ENCODE measurements around the gene CRTC3.
"Not testable (repeated sequence)": the region's sequence is repeated elsewhere in the genome, so short reads cannot be mapped to it uniquely, and the experiment has no call there.

CRTC3 gene

DNA sequence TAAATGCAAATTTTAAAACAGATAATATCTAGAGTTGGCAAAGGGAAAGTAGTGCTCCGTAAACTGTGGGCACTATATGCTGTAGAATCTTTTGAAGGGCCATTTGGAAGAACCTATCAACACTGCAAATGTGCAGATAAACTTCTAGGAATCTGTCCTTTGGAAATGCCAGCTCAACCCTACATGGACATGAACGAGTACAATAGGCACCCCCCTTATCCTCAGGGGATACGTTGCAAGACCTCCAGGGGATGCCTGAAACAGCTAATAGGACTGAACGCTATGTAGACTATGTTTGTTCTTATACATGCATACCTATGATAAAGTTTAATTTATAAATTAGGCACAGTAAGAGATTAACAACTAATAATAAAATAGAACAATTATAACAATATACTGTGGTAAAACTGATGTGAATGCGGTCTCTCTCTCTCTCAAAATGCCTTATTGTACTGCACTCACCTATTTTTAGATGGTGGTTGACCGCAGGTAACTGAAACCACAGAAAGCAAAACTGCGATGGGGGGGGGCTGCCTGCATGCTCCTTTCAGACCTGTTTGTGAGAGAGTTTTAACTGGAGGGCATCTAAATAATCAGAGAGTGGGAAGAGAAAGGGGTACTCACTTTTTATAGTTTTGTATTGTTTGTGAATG is 127.9 kb downstream of the CRTC3 start:
- DNase-seq: not testable (repeated sequence)

DNA sequence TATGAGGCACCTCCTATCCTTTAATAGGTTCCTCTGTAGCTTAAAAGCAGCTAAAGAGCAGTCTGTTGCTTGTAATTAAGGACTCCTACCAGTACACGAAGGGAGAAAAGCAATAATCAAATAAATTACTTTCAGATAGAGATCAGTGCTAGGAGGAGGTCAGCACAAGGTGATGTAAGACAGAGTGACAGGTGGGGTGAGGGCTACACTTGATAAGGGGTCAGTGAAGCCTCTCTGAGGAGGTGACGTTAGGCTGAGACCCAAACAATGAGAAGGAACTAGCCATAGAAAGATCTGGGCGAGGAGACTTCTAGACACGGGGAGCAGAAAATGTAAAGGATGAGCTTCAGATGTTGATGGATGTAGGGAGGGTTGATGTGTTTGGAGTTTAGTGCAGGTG is 129.8 kb downstream of the CRTC3 start:
- no peak for DNase-seq

DNA sequence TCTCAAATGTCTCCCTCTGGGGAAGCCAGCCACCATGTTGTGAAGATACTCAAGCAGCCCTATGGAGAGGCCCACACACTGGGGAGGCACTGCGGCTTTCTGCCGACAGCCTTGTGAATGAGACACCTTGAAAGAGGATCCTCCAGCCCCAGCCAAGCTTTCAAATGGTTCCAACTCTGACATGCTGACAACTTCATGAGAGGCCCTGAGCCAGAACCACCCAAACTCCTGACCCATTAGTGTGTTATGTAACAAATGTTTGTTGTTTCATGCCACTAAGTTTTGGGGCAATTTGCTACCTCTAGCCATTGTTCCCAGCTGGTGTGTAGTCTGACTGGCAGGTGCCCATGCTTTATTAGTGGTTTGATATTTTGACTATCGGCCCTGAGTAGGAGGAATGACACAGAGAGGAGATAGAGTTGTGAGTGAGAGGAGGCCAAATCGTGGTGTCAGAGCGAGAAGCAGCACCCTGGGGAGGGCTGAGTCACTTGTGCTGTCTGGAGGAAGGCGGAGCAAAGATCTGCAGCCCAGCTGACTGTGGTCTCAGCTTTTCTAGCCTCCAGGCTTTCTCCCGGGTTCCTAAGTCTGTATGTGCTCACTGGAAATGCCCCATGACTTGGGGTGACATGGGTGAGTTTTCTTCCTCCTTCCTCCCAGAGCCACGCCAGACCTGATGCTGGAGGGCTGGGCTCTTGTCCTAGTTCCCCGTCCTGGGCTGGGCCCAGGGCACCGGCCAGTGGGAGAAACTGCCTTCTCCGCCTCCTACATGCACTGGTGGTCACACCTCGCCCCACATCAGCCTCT is 130.7 kb downstream of the CRTC3 start:
- DNase-seq: no peak

DNA sequence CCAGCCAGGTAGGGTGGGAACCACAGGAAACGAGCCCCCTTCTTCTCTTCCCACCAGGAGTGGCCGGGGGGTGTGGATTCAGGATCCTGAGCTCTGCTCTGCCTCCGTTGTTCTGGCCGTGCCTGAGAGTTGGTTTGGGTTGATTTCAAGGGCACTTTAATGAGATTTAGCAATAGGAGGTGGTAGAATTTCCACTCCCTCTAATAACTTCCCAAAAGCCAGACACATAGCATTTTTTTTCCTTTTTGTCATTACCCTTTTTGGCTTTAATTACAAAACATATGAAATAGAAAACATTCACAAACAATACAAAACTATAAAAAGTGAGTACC is 131.2 kb downstream of the CRTC3 start:
- DNase-seq: not testable (repeated sequence)

DNA sequence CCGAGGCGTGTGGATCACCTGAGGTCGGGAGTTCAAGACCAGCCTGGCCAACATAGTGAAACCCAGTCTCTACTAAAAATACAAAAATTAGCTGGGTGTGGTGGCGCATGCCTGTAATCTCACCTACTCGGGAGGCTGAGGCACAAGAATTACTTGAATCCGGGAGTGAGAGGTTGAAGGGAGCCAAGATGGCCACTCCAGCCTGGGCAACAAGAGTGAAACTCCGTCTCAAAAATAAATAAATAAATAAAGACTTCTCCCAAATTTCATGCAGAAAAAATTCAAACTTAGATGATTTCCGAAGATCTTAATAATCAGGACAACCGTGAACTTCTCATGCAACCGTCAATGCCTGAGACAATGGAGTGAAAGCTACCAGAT is 134.3 kb downstream of the CRTC3 start:
- DNase-seq: not testable (repeated sequence)

DNA sequence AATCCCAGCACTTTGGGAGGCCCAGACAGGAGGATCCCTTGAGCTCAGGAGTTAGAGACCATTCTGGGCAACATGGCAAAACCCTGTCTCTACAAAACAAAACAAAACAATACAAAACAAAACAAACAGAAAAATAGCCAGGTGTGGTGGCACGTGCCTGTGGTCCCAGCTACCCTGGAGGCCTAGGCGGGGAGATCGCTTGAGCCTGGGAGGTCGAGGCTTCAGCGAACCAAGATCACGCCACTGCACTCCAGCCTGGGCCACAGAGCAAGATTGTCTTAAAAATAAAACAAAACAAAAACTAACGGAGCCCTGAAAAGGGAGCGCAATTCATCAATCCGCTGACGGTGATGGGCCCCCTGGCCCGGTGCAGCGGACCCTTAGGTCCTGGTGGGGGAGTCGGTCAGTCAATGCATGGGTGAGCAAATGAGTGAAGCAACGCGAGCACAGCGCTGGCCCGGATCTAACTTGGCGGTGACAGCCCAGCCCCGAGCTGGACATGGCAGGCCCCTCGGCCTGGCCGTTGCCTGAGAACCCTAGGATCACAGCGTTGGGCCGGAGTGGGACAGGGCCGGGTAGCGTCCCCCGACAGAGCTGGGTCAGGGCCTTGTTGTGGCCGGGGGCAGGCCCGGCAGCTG is 135.0 kb downstream of the CRTC3 start:
- no peak for DNase-seq

DNA sequence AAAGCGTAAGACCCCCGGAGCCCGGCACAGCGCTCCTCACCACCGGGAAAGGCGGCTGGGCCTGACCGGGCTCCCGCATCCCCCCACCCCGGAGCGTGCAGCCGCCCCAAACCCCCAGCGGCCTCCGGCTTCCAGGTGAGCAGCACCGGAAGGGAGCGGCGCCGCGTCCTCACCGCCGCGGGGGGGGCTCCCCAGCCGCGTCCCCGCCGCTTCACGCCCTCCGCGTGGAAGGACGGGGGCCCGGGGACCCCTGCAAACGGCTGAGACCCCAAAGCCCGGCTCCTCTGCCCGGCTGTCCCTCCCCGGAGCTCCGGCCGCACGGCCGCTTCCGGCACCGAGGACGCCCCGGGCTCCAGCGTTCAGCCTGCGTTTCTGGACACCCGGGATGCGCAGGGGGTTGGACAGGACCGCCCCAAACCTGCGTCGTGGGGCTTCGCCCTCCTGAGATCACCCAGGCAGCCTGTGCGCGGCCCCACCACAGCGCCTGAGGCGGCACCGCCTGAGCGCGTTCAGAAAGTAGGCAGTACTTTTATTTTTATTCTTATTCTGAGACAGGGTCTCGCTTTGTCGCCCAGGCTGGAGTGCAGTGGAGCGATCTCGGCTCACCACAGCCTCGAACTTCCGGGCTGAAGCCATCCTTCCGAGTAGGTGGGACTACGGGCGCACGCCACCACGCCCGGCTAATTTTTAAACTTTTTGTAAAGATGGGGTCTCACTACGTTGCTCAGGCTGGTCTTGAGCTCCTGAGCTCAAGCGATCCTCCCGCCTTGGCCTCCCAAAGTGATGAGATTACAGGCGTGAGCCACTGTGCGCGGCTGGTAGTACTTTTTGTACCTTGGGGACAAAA is 135.8 kb downstream of the CRTC3 start:
- DNase-seq: no peak

DNA sequence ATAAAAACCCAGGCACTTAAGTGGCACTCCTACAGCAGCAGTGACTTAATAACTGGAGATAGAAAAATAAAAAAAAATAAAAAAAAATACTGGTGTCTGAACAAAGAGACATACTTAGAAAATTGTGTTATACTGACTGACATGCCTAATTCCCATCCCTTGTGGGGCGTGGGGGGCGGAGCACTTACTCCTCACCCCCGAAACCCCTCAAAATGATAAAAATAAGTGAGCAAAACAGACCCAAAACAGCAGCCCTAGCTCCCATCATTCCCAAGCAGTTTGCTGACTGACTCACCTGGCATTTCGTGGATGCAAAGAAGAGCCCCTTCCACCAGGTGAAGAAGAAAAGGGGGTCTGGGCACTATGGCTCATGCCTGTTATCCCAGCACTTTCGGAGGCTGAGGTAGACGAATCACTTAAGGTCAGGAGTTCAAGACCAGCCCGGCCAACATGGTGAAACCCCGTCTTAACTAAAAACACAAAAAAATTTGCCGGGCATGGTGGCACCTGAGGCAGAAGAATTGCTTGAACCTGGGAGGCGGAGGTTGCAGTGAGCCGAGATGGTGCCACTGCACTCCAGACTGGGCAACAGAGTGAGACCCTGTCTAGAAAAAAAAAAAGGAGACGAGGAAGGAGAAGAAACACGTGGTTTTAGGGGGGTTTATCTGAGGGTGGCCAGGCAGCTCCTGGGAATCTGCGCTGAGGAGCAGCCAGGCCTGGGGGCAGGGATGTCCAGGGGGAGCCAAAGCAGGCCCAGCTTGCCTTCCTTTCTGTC is 136.6 kb downstream of the CRTC3 start:
- no peak for DNase-seq

DNA sequence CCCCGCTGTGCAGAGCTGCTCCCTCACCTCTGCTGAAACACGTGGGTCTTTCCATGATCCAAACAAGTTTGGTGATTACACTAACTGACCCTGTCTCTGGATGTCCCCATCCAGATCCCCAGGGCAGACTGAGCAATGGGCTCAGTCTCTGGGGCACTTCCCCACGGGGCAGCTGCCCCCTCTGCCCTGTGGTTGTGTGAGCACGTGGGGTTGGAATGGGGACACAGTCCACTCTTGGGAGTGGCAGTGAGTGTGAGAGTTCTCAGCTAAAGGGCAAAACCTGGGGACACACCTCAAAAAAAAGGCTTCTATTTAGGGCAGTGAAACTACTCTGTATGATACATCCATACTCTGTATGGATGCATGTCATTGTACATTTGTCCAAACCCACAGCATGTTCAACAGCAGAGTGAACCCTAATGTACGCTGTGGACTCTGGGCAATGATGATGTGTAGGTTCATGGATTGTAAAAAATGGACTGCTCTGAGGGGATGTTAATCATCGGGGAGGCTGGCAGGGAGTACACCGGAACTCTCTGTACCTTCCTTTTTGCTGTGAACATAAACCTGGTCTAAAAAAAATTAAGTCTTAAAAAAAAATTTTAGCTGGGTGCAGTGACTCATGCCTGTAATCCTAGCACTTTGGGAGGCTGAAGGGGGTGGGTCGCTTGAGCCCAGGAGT is 137.5 kb downstream of the CRTC3 start:
- no peak for DNase-seq

DNA sequence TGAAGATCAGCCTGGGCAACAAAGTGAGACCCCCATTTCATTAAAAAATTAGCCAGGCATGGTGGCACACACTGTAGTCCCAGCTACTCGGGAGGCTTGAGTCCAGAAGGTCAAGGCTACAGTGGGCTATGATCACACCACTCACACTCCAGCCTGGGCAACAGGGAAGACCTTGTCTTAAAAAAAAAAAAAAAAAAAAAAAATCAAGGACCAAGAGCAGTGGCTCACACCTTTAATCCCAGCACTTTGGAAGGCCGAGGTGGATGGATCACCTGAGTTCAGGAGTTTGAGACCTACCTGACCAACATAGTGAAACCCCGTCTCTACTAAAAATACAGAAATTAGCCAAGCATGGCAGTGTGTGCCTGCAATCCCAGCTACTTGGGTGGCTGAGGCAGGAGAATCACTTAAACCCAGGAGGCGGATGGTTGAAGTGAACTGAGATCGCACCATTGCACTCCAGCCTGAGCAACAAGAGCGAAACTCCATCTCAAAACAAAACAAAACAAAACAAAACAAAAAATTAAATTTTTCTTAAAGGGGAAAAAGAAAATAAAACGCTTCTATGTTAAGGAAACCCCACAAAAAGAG is 138.1 kb downstream of the CRTC3 start:
- not testable (repeated sequence) for DNase-seq

DNA sequence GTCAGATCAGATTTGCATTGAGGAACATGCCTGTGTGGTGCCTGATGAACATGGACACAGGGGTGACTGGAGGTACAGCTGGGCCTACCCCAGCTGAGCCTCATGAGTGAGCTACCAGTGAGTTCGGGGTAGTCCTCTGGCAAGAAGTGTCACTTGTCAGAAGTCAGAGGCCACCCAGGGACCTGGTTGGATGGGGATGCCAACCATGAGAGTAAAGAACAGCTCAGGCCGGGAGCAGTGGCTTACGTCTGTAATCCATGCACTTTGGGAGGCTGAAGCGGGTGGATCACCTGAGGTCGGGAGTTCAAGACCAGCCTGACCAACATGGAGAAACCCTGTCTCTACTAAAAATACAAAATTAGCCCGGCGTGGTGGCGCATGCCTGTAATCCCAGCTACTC is 140.9 kb downstream of the CRTC3 start:
- DNase-seq: not testable (repeated sequence)

DNA sequence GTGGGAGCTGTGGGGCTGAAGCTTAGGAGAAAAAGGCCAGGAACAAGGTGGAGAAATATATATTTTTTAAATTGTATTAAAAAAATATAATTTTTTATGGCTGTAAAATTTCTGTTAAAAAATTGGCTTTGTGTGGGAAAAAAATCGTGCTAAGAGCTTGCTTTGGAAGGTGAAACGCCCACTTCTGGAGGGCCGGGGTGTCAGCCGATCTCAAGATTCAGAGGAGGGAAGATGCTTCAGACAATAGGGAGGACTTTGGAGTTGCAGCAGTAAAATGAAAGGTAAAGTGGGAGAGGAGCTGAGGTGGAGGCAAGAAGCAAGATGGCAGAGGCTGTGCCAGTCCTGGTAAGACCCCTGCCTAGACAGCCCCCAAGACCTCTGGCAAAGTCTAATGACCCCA is 141.5 kb downstream of the CRTC3 start:
- DNase-seq: no peak

DNA sequence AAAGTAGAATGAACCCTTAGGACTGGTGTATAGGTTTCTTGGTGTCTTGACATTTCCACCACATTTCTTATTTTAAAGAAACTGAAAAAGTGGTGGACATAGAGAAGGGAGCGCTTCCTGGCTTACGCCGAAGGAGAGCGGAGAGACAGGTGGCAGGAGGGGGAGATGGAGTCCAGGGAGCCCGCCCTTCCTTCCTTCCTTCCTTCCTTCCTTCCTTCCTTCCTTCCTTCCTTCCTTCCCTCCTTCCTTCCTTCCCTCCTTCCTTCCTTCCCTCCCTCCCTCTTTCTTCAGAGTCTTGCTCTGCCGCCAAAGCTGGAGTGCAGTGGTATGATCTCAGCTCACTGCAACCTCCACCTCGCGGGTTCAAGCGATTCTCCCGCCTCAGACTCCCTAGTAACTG is 143.6 kb downstream of the CRTC3 start:
- not testable (repeated sequence) for DNase-seq

DNA sequence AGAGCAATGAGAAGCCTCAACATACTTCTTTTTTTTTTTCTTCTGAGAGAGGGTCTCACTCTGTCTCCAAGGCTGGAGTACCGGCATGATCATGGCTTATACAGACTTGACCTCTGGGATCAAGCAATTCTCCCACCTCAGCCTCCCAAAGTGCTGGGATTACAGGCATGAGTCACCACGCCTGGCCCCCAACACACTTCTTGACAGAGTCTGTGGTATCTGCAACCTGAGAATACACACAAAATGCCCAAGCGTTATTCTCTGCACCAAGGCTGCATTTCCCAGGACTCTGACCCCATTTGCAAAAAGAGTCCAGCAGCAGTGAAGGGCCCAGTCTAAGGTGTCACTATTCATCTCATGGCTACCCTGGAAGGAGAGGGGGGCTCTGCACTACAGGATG is 144.8 kb downstream of the CRTC3 start:
- DNase-seq: no peak

DNA sequence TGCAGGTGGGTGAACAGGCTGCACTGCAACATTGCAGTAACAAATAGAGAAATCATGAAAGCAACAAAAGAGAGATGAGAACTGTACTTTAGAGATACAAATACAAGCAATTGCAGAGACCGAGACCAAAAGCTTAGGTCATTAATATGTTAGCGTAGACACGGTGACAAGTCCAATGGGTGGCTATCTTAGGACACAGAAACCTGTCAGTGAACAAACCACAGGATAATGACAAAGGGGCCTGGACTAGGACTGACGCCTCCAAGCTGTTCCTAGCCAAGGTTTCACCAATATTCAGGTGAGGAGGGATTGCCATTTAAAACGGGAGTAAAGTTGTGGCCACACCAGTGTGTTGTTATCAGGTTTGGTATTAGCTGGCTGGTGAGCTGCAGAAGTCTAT is 145.7 kb downstream of the CRTC3 start:
- no peak for DNase-seq

DNA sequence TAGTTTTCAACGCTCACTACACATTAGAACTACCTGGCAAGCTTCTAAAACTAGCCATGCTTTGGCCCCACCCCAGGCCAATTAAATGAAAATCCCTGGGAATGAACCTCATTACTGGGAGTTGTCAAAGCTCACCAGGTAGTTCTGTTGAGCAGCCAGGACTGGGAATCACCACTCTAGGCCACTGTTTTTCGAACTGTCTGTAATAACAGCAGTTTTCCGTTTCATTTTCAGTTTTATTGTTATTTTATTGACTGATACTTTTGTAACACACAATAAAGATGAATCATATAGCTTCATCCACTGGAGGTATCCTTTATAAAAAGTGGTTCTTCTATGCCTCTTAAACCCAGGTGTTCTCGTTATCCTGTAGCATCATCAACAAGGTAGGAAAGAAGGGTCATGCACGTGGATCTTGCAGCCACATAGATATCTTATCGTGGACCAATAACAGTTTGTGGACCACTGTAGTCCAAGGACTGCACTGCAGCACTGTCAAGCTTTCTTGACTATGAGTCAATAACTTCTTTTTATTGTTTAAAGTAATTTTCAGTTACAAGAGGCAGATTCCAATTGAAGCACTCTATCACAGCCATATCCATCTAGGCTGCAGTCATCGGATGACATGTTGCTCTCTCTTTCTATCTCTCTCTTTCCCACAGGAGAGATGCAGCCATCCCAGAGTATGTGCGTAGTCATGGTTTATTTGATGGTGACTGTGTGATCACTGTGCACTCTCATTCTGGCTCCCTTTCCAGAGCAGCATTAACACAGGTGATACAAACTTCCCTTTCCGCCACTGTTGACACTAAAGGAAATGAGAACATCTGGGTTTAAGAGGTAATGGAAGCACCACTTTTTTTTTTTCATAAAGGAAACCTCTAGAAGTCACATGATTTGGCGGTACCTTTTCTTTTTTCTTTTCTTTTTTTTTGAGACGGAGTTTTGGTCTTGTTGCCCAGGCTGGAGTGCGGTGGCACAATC is 148.4 kb downstream of the CRTC3 start:
- no peak for DNase-seq

DNA sequence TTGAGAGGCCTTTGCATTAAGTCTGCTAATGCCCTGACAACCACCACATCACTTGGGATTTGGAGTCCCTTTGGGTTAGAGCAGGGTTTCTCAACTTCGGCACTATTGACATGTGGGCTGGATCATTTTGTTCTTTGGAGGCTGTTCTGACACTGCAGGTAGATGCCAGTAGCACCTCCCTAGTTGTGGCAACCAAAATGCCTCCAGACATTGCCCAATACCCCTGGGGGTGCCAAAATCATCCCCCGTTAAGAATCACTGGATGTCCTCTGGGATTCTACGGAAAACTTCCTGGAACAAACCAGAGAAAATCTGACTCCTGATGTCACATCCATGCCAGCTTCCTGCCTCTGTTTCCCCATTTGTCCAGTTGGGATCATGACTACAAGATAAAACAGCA is 150.2 kb downstream of the CRTC3 start:
- DNase-seq: no peak

DNA sequence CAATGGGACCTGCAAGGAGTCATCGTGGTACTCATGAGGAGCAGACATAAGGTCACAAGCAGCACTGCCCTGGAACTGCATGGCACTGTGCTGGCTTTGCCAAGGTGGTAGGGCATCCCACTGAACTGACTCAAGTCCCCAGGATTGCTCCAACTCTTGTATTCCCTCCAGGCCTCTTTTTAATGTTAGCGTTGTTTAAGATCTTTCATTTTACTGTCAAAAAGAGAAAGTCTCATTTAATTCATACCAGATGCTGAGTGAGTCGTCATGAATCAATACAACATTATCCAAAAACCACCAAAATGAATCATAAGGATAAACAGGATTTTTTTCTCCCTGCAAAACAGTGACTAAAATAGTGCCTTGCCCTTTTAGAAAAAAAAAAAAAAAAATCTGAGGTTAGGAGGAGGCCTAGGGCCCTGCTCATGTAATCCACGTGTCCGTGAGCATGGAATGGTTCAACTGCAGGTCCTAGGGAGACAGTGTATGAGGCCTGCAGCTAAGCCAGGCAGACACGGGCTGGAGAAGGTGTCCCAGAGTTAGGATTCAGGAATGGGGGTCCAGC is 150.7 kb downstream of the CRTC3 start:
- no peak for DNase-seq

DNA sequence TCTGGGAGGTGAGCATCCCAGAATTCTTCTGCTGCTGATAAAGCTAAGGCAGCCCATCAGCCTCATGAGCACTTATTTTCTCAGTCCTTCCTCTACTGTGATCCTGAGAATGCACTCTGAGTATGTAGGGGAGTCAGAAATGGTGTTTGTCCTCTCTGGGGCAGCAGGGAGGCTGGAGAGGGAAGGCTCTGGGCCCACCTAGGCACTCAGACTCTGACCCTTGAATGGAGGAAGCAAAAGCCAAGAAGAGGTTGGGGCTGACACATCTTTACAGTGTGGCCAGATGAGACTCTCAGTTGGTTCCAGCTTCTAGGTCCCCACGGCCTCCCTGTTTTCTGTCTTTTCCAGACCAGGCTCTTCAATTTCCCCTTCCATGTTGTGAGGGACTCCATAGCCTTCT is 151.3 kb downstream of the CRTC3 start:
- DNase-seq: no peak

DNA sequence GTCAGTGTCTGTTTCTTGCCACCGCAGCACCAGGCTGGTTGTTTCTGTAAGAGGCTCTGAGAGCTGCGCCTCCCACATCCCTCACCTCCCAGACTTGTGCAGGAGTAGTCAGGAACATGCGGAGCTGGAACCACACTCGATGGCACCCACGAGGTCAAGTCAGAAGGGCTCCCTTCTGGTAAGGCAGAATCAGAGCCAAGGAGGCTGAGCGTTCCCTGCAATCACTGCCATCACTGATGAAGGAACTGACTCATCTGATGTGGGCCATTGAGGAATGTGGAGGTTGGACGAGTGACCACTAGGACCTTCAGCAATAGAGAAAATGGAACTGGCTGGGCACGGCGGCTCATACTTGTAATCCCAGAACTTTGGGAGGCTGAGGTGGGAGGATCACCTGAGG is 151.8 kb downstream of the CRTC3 start:
- DNase-seq: no peak

Measured in NCI-H446 (cell line).